ENCODE results near the gene ZSCAN10. TPM values are rescaled to one million over a fixed set of nuclear protein-coding genes. Genes with fewer than 3 reads are reported as not detected.
A peak's percentile ranks its signal among the peaks of the same experiment; 100 is the strongest.

The ZSCAN10 gene
- total and polyA plus RNA-seq, 2 of the 13 experiments (the other 11 are each of a cell fraction or from before 2014, with no cell fraction given) = not detected

- TF ChIP-seq, protein P1, sequence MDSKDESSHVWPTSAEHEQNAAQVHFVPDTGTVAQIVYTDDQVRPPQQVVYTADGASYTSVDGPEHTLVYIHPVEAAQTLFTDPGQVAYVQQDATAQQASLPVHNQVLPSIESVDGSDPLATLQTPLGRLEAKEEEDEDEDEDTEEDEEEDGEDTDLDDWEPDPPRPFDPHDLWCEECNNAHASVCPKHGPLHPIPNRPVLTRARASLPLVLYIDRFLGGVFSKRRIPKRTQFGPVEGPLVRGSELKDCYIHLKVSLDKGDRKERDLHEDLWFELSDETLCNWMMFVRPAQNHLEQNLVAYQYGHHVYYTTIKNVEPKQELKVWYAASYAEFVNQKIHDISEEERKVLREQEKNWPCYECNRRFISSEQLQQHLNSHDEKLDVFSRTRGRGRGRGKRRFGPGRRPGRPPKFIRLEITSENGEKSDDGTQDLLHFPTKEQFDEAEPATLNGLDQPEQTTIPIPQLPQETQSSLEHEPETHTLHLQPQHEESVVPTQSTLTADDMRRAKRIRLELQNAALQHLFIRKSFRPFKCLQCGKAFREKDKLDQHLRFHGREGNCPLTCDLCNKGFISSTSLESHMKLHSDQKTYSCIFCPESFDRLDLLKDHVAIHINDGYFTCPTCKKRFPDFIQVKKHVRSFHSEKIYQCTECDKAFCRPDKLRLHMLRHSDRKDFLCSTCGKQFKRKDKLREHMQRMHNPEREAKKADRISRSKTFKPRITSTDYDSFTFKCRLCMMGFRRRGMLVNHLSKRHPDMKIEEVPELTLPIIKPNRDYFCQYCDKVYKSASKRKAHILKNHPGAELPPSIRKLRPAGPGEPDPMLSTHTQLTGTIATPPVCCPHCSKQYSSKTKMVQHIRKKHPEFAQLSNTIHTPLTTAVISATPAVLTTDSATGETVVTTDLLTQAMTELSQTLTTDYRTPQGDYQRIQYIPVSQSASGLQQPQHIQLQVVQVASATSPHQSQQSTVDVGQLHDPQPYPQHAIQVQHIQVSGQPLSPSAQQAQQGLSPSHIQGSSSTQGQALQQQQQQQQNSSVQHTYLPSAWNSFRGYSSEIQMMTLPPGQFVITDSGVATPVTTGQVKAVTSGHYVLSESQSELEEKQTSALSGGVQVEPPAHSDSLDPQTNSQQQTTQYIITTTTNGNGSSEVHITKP (CRISPR knock-in tag; IDR thresholded peaks at IDR 0.05; ENCODE audit: low read depth) = no peak
- TF ChIP-seq ZSCAN31 (CRISPR knock-in tag; IDR thresholded peaks at IDR 0.05; ENCODE audit: low read depth) (peak; percentile 72), JUN (CRISPR knock-in tag; IDR thresholded peaks at IDR 0.05) (peak; percentile 33; the same call in 1 of the 2 replicates), MLLT10 (CRISPR knock-in tag; IDR thresholded peaks at IDR 0.05) (no peak), PHF8 (CRISPR knock-in tag; IDR thresholded peaks at IDR 0.05) (peak; percentile 66), TEAD3 (CRISPR knock-in tag; optimal IDR thresholded peaks at IDR 0.05; ENCODE audit: borderline replicate concordance) (peak; percentile 40), CTCF (CRISPR knock-in tag; IDR thresholded peaks at IDR 0.05) (peak; percentile 88), KDM1A (CRISPR knock-in tag; IDR thresholded peaks at IDR 0.05) (no peak), ELF4 (CRISPR knock-in tag; IDR thresholded peaks at IDR 0.05; ENCODE audit: borderline replicate concordance) (no peak), SP2 (CRISPR knock-in tag; IDR thresholded peaks at IDR 0.05) (no peak; the same call in 1 of the 2 replicates), ZNF503 (CRISPR knock-in tag; IDR thresholded peaks at IDR 0.05) (no peak), PRMT3 (CRISPR knock-in tag; IDR thresholded peaks at IDR 0.05; ENCODE audit: borderline replicate concordance, low read depth) (peak; percentile 72; the same call in 1 of the 2 replicates), FLYWCH1 (CRISPR knock-in tag; IDR thresholded peaks at IDR 0.05) (no peak), IKZF4 (CRISPR knock-in tag; IDR thresholded peaks at IDR 0.05; ENCODE audit: borderline replicate concordance, low read depth, not compliant biosample characterization) (peak; percentile 72), ZFY (CRISPR knock-in tag; IDR thresholded peaks at IDR 0.05) (peak; percentile 69)
- TF ChIP-seq, protein P2, sequence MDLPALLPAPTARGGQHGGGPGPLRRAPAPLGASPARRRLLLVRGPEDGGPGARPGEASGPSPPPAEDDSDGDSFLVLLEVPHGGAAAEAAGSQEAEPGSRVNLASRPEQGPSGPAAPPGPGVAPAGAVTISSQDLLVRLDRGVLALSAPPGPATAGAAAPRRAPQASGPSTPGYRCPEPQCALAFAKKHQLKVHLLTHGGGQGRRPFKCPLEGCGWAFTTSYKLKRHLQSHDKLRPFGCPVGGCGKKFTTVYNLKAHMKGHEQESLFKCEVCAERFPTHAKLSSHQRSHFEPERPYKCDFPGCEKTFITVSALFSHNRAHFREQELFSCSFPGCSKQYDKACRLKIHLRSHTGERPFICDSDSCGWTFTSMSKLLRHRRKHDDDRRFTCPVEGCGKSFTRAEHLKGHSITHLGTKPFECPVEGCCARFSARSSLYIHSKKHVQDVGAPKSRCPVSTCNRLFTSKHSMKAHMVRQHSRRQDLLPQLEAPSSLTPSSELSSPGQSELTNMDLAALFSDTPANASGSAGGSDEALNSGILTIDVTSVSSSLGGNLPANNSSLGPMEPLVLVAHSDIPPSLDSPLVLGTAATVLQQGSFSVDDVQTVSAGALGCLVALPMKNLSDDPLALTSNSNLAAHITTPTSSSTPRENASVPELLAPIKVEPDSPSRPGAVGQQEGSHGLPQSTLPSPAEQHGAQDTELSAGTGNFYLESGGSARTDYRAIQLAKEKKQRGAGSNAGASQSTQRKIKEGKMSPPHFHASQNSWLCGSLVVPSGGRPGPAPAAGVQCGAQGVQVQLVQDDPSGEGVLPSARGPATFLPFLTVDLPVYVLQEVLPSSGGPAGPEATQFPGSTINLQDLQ (CRISPR knock-in tag; IDR thresholded peaks at IDR 0.05) = 0 out of 2 replicates have a peak, but pooled peaks have one; percentile 21
- TF ChIP-seq, protein P3, sequence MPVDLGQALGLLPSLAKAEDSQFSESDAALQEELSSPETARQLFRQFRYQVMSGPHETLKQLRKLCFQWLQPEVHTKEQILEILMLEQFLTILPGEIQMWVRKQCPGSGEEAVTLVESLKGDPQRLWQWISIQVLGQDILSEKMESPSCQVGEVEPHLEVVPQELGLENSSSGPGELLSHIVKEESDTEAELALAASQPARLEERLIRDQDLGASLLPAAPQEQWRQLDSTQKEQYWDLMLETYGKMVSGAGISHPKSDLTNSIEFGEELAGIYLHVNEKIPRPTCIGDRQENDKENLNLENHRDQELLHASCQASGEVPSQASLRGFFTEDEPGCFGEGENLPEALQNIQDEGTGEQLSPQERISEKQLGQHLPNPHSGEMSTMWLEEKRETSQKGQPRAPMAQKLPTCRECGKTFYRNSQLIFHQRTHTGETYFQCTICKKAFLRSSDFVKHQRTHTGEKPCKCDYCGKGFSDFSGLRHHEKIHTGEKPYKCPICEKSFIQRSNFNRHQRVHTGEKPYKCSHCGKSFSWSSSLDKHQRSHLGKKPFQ (CRISPR knock-in tag; IDR thresholded peaks at IDR 0.05; ENCODE audit: insufficient replicate concordance) = peak; percentile 68
Observed at GRCh38 chr16:3059041-3059722, 39.9 kb downstream of the ZSCAN10 start (continued).
